SH-SY5Y (cell line): ENCODE measurements around the gene LNPK.

ENCODE experiments used
- GATA2 ChIP-seq: IDR thresholded peaks from 2 replicates; pipeline ENCODE4 v1.6.1; 2011; ENCODE audit warnings: mild to moderate bottlenecking, low read depth, low read length
- GATA3 ChIP-seq: IDR thresholded peaks from 2 replicates; pipeline ENCODE4 v1.6.1; 2011; ENCODE audit warnings: low read depth, mild to moderate bottlenecking, low read length, moderate library complexity

The LNPK gene

GRCh38 chr2:176001281-176001915, 669 bp downstream of the LNPK start:
- no peak for TF ChIP-seq GATA2
- TF ChIP-seq GATA3, result no peak

- TF ChIP-seq GATA2 (no peak), GATA3 (no peak)
These were observed 2.7 kb downstream of the LNPK start for GRCh38 chr2:175999283-175999819.

DNA sequence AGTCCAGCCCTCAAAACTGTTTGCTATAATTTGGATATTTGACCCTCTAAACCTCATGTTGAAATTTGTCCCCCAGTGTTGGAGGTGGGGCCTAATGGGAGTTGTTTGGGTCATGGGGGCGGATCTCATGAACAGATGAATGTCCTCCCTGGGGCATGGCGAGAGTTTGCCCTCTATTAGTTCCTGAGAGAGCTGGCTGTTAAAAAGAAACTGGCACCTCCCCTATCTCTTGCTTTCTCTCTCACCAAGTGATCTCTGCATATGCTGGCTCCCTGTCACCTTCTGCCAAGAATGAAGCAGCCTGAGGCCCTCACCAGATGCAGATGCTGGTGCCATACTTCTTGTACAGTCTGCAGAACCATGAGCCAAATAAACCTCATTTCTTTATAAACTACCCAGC, 12.0 kb downstream of the LNPK start:
- no peak for TF ChIP-seq GATA3
- TF ChIP-seq GATA2, result no peak

DNA sequence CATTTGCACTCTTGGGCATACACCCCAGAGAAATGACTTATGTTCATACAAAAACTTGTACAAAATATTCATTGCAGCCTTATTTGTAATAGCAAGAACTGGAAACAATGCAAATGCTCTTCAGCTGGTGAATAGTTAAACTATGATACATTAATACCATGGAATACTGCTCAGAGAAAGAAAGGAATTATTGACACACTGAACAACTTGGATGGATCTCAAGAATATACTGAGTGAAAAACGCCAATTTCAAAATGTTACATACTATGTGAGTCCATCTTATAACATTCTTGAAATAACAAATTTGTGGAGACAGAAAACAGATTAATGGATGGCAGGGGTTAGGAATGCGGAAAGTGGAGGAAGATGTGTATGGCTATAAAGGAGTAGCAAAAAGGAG, 17.2 kb downstream of the LNPK start:
- TF ChIP-seq GATA2 (no peak), GATA3 (no peak)

DNA sequence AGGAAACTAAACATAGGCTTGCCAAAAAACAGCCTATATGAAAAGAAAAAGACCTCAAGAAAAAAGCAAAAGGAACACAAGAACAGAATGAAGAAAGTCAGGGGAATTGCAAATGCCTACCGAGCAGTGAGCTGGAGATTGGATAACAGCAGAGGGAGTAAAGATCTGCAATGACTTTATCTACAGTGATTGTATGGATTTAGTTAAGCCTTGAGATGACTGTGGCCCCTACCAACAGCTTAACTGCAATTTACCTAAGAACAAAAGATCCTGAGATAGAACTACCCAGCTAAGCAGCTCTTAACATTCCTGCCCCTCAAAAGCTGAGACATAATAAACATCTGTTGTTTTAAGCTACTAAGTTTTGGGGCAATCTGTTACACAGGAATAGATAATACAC, 20.5 kb downstream of the LNPK start:
- TF ChIP-seq GATA3 (no peak), GATA2 (no peak)

DNA sequence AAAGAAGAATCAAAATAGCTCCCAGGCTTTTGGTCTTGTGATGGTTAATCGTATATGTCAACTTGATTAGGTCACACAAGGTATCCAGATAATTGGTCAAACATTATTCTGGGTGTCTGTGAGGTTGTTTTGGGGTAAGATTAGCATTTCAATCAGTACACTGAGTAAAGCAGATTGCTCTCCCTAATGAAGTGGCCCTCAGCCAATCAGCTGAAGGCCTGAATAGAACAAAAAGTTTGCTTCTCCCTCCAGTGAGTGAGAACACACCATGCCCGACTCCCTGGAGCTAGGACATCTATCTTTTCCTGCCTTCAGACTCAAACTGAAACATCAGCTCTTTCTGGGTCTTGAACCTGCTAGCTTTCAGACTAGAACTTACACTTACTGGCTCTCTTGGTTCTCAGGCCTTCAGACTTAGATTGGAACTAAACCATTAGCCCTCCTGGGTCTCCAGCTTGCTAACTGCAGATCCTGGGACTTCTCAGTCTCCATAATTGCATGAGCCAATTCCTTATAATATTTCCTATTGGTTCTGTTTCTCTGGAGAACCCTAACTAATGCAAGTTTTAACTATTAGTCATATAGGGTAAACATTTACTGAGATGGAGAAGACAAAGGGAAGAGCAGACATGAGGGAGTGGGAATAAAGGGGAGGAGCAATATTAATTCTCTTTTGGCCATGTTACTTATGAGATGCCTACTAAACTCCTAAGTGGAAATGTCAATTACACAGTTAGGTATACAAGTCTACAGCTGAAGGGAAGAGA, 25.5 kb downstream of the LNPK start:
- TF ChIP-seq GATA3 (no peak), GATA2 (no peak)

DNA sequence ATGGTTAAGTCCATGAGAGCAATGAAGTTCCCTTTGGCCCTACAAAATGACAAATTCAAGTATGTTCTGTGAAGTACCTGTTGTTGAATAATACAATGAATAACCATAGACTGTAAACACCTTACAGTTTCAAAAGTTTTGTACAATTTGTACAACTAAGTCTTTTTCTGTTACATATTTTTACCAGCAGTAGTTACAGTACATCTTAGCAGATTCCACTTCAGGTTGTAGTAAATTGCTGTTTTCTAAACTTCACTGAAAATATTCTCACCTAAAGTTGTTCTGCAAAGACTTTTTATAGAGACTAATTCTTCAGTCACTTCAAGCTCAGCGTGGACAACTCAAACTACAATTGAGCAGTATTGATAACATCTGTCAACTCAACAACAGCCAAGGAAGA, 28.7 kb downstream of the LNPK start:
- no peak for TF ChIP-seq GATA2
- no peak for TF ChIP-seq GATA3

GRCh38 chr2:175966839-175967238, 35.2 kb downstream of the LNPK start:
- no peak for TF ChIP-seq GATA2

DNA sequence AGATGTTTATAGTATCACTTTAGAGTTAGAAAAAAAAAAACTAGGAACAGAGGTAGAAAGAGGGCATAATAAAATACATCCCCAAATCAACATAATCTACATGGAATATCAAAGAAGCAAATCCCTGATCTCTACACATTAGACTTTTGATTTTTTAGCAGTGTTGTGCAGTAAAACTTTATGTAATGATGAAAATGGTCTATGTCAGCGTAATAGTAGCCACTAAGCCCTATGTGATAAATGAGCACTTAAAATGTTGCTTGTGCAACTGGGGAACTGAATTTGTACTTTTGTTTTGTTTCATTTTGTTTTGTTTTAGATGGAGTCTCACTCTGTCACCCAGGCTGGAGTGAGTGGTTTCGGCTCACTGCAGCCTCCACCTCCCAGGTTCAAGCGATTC, 36.3 kb downstream of the LNPK start:
- no peak for TF ChIP-seq GATA3
- TF ChIP-seq GATA2, result no peak

DNA sequence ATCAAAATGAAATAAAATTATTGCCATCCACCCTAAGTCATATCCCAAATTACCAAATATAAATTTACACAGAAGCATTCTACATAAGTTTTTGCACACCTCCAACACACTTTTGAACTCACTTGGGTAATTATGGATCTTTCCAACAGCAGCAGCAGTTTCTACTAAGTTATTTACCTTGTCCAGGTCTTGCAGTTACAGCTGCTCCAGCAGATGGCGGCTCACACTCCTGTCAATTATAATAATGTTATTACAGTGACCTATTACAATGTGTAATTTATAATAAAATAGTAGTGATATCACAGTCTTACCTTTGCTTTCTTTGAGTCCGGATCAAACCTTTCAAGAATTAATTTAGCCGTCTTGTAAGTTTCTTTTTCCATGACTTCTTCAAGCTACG, 37.9 kb downstream of the LNPK start:
- TF ChIP-seq GATA2 (no peak), GATA3 (no peak)

DNA sequence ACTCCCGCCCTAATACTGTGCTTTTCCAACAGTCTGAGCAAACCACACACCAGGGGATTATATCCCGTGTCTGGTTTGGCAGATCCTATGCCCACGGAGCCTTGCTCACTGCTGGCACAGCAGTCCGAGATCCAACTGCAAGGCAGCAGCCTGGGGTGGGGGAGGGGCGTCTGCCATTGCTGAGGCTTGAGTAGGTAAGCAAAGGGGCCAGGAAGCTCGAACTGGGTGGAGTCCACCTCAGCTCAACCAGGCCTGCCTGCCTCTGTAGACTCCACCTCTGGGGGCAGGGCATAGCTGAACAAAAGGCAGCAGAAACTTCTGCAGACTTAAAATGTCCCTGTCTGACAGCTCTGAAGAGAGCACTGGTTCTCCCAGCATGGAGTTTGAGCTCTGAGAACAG, 44.2 kb downstream of the LNPK start:
- TF ChIP-seq GATA2, result no peak
- no peak for TF ChIP-seq GATA3

GRCh38 chr2:175955136-175955535, 46.9 kb downstream of the LNPK start:
- TF ChIP-seq GATA3 (no peak), GATA2 (no peak)

- TF ChIP-seq GATA2, result no peak
- no peak for TF ChIP-seq GATA3
These were observed 51.6 kb downstream of the LNPK start for GRCh38 chr2:175950512-175950911.

- TF ChIP-seq GATA3 (no peak), GATA2 (no peak)
These were observed 53.9 kb downstream of the LNPK start for GRCh38 chr2:175948191-175948590.

- no peak for TF ChIP-seq GATA2
- no peak for TF ChIP-seq GATA3
These were observed 55.0 kb downstream of the LNPK start for GRCh38 chr2:175947073-175947472.

DNA sequence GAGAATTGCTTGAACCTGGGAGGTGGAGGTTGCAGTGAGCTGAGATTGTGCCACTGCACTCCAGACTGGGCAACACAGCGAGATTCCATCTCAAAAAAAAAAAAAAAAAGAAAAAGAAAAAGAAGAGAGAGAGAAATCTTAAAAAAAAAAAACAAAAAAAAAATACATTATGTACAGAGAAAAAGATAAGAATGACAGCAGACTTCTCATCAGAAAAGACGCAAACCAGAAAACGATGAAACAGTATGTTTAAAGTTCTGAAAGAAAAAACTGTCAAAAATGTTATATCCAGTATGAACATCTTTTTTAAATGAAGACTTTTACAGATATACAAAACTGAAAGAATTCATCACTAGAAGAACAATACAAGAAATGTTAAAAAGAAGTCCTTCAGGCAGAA, 60.4 kb downstream of the LNPK start:
- TF ChIP-seq GATA3 (no peak), GATA2 (no peak)
